SU-DHL-6 (cell line): ENCODE data around the gene LRRC8E.

ENCODE experiments used
- H2AFZ ChIP-seq: fragments of 200-600 bp; sonication (generic); 2 replicates; pipeline ENCODE4 v1.6.1; 2014; ENCODE audit warnings: low read depth, mild to moderate bottlenecking, moderate library complexity, mixed read lengths, antibody characterized with exemption, low read length; ENCODE audit not compliant: severe bottlenecking
- H3F3A ChIP-seq: fragments of 200-600 bp; shearing (Covaris generic); 2 replicates; pipeline ENCODE4 v1.6.0; 2016; ENCODE audit warnings: antibody characterized with exemption, mild to moderate bottlenecking; ENCODE audit not compliant: insufficient read depth
- H3K27ac ChIP-seq: fragments of 200-600 bp; sonication (generic); 2 replicates; pipeline ENCODE4 v1.5.1; 2016; ENCODE audit warnings: low read depth, mild to moderate bottlenecking, low read length, moderate library complexity, mixed read lengths
- H3K27me3 ChIP-seq: fragments of 200-600 bp; sonication (generic), shearing (Covaris generic); 2 replicates; pipeline ENCODE4 v1.6.0; 2014; ENCODE audit warnings: mild to moderate bottlenecking, low read length
- H3K36me3 ChIP-seq: fragments of 200-600 bp; sonication (generic); 2 replicates; pipeline ENCODE4 v1.6.1; 2014; ENCODE audit warnings: mild to moderate bottlenecking, low read length, mixed read lengths
- H3K4me2 ChIP-seq: fragments of 300-600, 200-600 bp; shearing (Covaris generic), sonication (generic); 2 replicates; pipeline ENCODE4 v1.6.0; 2014; ENCODE audit warnings: low read length, low read depth, mild to moderate bottlenecking; ENCODE audit not compliant: poor library complexity, severe bottlenecking
- H3K4me3 ChIP-seq: fragments of 200-600 bp; sonication (generic); 2 replicates; pipeline ENCODE4 v1.5.1; 2014; ENCODE audit warnings: antibody characterized with exemption, low read length, mild to moderate bottlenecking, mixed read lengths; ENCODE audit not compliant: insufficient read depth, poor library complexity, severe bottlenecking
- H3K79me2 ChIP-seq: fragments of 200-600 bp; sonication (generic); 2 replicates; pipeline ENCODE4 v1.6.1; 2014; ENCODE audit warnings: mild to moderate bottlenecking, low read length, moderate library complexity; ENCODE audit not compliant: insufficient read depth
- H3K9ac ChIP-seq: fragments of 200-600 bp; sonication (generic); 2 replicates; pipeline ENCODE4 v1.7.0; 2014; ENCODE audit warnings: mild to moderate bottlenecking, low read length
- H3K9me2 ChIP-seq: fragments of 200-600 bp; sonication (generic); replicated peaks from 2 replicates; pipeline ENCODE4 v1.6.1; 2014; ENCODE audit warnings: low read length; ENCODE audit not compliant: insufficient read depth
- H3K9me3 ChIP-seq: fragments of 200-600 bp; sonication (generic); 2 replicates; pipeline ENCODE4 v1.6.1; 2014; ENCODE audit warnings: low read length, mixed read lengths; ENCODE audit not compliant: insufficient read depth
- H4K20me1 ChIP-seq: fragments of 200-600 bp; sonication (generic); 2 replicates; pipeline ENCODE4 v1.6.1; 2014; ENCODE audit warnings: low read depth, mild to moderate bottlenecking, antibody characterized with exemption, low read length, moderate library complexity, mixed read lengths
- CTCF ChIP-seq: fragments of 200-600 bp; sonication (generic); IDR thresholded peaks from one replicate; pipeline ENCODE4 v1.5.1; 2017; ENCODE audit warnings: antibody characterized with exemption, mild to moderate bottlenecking, low read length, moderate library complexity; ENCODE audit not compliant: insufficient read depth, poor library complexity, severe bottlenecking
- EZH2phosphoT487 ChIP-seq: fragments of 200-600 bp; sonication (generic), shearing (Covaris generic); conservative IDR thresholded peaks from 2 replicates; pipeline ENCODE4 v1.6.1; 2018; ENCODE audit warnings: mild to moderate bottlenecking, antibody characterized with exemption, low read length, moderate library complexity, mixed read lengths

LRRC8E gene

DNA sequence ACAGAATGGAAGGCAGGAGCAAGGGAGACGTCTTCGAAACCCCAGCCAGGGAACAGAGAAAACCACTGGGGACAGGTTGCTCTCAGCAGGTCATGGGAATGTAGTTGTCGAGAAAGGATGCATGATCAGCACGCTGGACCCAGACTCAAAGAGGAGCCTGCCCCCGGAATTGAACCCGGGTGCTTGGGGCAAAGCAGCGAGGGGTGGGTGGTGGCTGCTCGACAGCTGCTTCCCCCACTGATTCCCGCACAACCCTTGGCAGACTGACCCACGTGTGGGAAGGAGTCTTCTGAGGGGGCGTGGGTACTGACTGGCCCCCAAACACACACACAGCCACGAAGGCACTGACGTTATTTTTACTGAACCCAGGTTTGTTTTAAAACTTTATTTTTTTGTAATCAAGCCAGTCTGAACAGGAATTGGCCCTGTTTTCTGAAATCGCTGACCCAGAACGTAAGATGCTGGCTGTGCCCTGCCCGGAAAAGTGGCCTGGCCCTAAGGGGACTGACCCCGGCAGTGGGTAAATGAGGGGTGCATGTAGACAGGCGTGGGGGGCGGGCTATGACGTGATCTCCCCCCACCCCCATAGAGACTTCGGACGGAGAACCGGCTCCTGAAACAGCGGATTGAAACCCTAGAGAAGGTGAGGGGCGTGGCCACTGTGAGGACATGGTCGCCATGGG is 32.7 kb upstream of the LRRC8E start:
- no peaks in the 10 kb centered on the region for H3K9me3 ChIP-seq
- no peaks in the 10 kb centered on the region for H4K20me1 ChIP-seq
- no peak overlapping the region for H3K4me2 ChIP-seq
- H3K36me3 ChIP-seq: no peaks in the 10 kb centered on the region
- H3K4me3 ChIP-seq: no peak overlapping the region
- no peak overlapping the region for H3K27ac ChIP-seq
- H3K9me2 ChIP-seq: no peaks in the 10 kb centered on the region
- no peaks in the 10 kb centered on the region for H3F3A ChIP-seq
- H3K79me2 ChIP-seq: no peaks in the 10 kb centered on the region
- no peak for TF ChIP-seq CTCF
- H3K9ac ChIP-seq: no peak overlapping the region
- H2AFZ ChIP-seq: no peak overlapping the region
- H3K27me3 ChIP-seq: no peaks in the 10 kb centered on the region

DNA sequence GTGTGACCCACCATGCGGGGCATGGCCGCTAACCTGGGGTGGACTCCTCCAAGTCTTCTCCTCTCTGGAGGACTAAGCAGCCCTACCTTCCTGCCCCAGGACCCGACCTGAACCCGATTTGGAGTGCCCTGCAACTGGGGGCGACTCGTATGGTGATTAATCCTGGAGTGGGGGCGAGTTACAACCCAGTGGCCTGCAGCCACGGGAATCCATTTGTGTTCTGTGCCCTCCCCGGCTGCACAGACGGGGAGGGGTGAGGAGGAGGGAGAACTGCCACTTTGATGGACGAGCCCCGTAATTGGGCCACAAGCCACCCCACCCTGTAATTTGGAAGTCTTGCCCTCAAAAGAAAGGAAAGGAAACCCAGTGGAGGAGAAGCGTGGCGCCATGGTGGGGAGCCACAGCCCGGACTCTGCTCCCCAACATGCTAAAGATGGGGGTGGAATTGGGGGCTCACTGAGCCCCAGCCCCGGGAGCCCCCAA is 32.2 kb upstream of the LRRC8E start:
- no peak overlapping the region for H2AFZ ChIP-seq
- no peaks in the 10 kb centered on the region for H3K9me3 ChIP-seq
- H3K36me3 ChIP-seq: no peaks in the 10 kb centered on the region
- H3K4me3 ChIP-seq: no peak overlapping the region
- no peak overlapping the region for H3K4me2 ChIP-seq
- no peak overlapping the region for H3K9ac ChIP-seq
- no peaks in the 10 kb centered on the region for H3K79me2 ChIP-seq
- H3K27me3 ChIP-seq: no peaks in the 10 kb centered on the region
- no peaks in the 10 kb centered on the region for H4K20me1 ChIP-seq
- TF ChIP-seq CTCF (no peak), EZH2phosphoT487 (no peak)
- no peak overlapping the region for H3K27ac ChIP-seq
- no peaks in the 10 kb centered on the region for H3F3A ChIP-seq
- no peaks in the 10 kb centered on the region for H3K9me2 ChIP-seq

DNA sequence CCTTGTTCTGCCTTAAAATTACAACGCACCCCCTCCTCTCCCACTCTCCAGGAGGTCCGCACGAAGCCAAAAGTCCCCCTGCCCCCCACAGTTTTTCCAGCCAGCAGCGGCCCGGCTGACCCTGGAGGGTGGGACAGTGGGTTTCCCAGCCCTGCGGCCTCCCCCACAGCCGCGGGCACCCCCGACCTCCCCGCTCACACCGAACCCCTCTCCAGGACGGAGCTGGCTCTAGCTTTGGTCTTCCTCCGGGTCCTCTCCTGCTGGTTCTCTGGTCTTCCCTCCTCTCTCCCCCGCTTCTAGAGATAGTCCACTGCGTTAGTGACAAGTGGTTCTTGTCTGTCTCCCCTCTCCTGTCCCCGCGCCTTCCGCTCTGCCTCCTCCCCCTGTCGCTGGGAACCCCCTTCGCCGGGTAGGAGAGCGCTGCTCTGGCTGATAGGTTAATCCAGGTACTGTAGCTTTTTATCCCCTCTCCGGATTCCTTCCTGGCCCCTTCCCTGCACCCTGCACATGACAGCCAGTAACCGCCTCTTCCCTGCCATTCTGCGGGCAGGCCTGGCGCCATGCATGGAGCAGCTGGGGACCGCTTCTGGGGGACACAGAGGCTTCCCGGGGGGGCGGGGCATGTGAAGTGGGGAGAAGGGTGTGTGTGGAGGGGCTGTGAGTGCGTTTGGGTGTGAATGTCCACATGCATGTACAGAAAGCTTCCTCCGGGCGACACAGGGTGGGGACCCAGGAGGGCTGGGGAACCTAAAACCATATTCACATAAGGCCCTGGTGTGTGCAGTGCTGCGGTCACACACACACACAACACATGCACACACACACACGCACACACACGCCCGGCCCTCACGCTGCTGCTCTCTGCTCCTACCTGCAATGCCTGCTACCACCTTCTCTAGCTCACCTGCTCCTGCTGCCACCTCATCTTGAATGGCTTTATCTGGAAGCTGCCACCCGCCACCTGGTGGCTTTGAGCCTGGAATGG is 31.3 kb upstream of the LRRC8E start:
- H3K27ac ChIP-seq: no peak overlapping the region
- H3K9ac ChIP-seq: no peak overlapping the region
- H3K4me3 ChIP-seq: no peak overlapping the region
- no peaks in the 10 kb centered on the region for H4K20me1 ChIP-seq
- H3K79me2 ChIP-seq: no peaks in the 10 kb centered on the region
- H3K36me3 ChIP-seq: no peaks in the 10 kb centered on the region
- H3K27me3 ChIP-seq: no peaks in the 10 kb centered on the region
- H3K4me2 ChIP-seq: no peak overlapping the region
- no peak overlapping the region for H2AFZ ChIP-seq
- no peaks in the 10 kb centered on the region for H3F3A ChIP-seq
- no peaks in the 10 kb centered on the region for H3K9me3 ChIP-seq
- TF ChIP-seq CTCF (no peak), EZH2phosphoT487 (no peak)
- no peaks in the 10 kb centered on the region for H3K9me2 ChIP-seq
